NCI-H1694 (cell line): ENCODE data around the gene OPCML.

Experiments
- DNase-seq: peaks from one replicate; lab custom pipeline; 2025; lab: John Stamatoyannopoulos, UW

The OPCML gene

GRCh38 chr11:132941024-132941646 lies 591.2 kb downstream of the OPCML start:
- peak; percentile 6 for DNase-seq

GRCh38 chr11:132937016-132937415 lies 595.3 kb downstream of the OPCML start:
- DNase-seq = no peak

GRCh38 chr11:132935383-132935782 lies 596.9 kb downstream of the OPCML start:
- no peak for DNase-seq

GRCh38 chr11:132933703-132934102 lies 598.6 kb downstream of the OPCML start:
- DNase-seq = no peak

GRCh38 chr11:132925825-132926469 lies 606.4 kb downstream of the OPCML start:
- no peak for DNase-seq

- DNase-seq = no peak
Observed at GRCh38 chr11:132921597-132921996, 610.7 kb downstream of the OPCML start.

- DNase-seq = no peak
Observed at GRCh38 chr11:132920451-132921096, 611.7 kb downstream of the OPCML start.

GRCh38 chr11:132914600-132914999 lies 617.7 kb downstream of the OPCML start:
- no peak for DNase-seq

GRCh38 chr11:132913886-132914285 lies 618.4 kb downstream of the OPCML start:
- no peak for DNase-seq

GRCh38 chr11:132913295-132913694 lies 619.0 kb downstream of the OPCML start:
- DNase-seq = no peak

- DNase-seq = no peak
Observed at GRCh38 chr11:132911186-132911585, 621.1 kb downstream of the OPCML start.

GRCh38 chr11:132910011-132910760 lies 622.1 kb downstream of the OPCML start:
- no peak for DNase-seq

- DNase-seq = no peak
Observed at GRCh38 chr11:132909021-132909606, 623.2 kb downstream of the OPCML start.

- DNase-seq = no peak
Observed at GRCh38 chr11:132908414-132908810, 623.9 kb downstream of the OPCML start.

- no peak for DNase-seq
Observed at GRCh38 chr11:132907651-132908413, 624.5 kb downstream of the OPCML start.

- no peak for DNase-seq
Observed at GRCh38 chr11:132904607-132905006, 627.7 kb downstream of the OPCML start.

- no peak for DNase-seq
Observed at GRCh38 chr11:132904091-132904490, 628.2 kb downstream of the OPCML start.

GRCh38 chr11:132901638-132902471 lies 630.4 kb downstream of the OPCML start:
- no peak for DNase-seq

- DNase-seq = no peak
Observed at GRCh38 chr11:132898676-132899075, 633.6 kb downstream of the OPCML start.

- DNase-seq = no peak
Observed at GRCh38 chr11:132898021-132898420, 634.3 kb downstream of the OPCML start.

- no peak for DNase-seq
Observed at GRCh38 chr11:132895340-132895739, 637.0 kb downstream of the OPCML start.
